Mucosa of descending colon (tissue), 3 donors: ENCODE measurements around the gene SOX12. TPM values are rescaled to one million over a fixed set of nuclear protein-coding genes. Genes with fewer than 3 reads are reported as not detected.

ENCODE experiments used
- ATAC-seq: fragments of 200-7000 bp; cut with Tn5 transposase; one replicate; pipeline ENCODE4 v1.9.1; 2020; ENCODE audit warnings: mild to moderate bottlenecking, moderate library complexity
- DNase-seq, 3 donors: peaks; one replicate each; pipeline ENCODE4 v3.0.0-alpha.2; 2020
- H3K36me3 ChIP-seq: fragments of 200-600 bp; one replicate; pipeline ENCODE4 v1.8.0; 2021; ENCODE audit warnings: low read depth, mild to moderate bottlenecking
- H3K4me1 ChIP-seq: fragments of 200-600 bp; one replicate; pipeline ENCODE4 v1.8.0; 2021; ENCODE audit warnings: low read depth, mild to moderate bottlenecking
- H3K4me3 ChIP-seq: fragments of 200-600 bp; one replicate; pipeline ENCODE4 v1.8.0; 2021; ENCODE audit warnings: mild to moderate bottlenecking
- H3K9me3 ChIP-seq: fragments of 200-600 bp; one replicate; pipeline ENCODE4 v1.8.0; 2021; ENCODE audit warnings: mild to moderate bottlenecking
- CTCF ChIP-seq: fragments of 200-600 bp; IDR thresholded peaks from one replicate; pipeline ENCODE4 v1.8.0; 2022; ENCODE audit warnings: antibody characterized with exemption, mild to moderate bottlenecking
- intact Hi-C, 2 donors: fragments of 100-400 bp; cut with DNase I in 1 of 2; cut with micrococcal nuclease in 1 of 2; formaldehyde crosslinking; loops; one replicate each; pipeline versions ENCODE4 v1.11.0 to v1.11.1; 2022; cut with DNase I, micrococcal nuclease
- total RNA-seq, 3 donors: library from RNA; stranded (reverse); fragmentation: NEBNext Ultra II Directional in 2 of 3; extraction: Animal tissue kit (Norgen Biotek cat#: 25700) in 2 of 3; gene quantifications; one replicate each; pipeline versions ENCODE4 v1.2.1 to v1.2.4, GENCODE V29; 2021 to 2023
- donor health status: DM: no; HTN: no; CAD: no; lungs with moderate emphysema.
- donor health status: DM: no; HTN: no; CAD: no.
- donor health status: DM: no; HTN: yes; CAD: no.

Gene SOX12
- total RNA-seq, 3 donors from 2014 or later = 3.9 to 24.0 (median 4.5) TPM

- Histone ChIP-seq H3K4me1 (peaks cover 5% of the 10 kb centered on the region), H3K36me3 (no peaks in the 10 kb centered on the region), H3K4me3 (no peak overlapping the region), H3K9me3 (no peaks in the 10 kb centered on the region)
- intact Hi-C loops = loop anchor here in 1 of 2 donors (10.0 kb wide), 1 partner anchor 286 kb away; no protein-coding TSS in a partner anchor
- ATAC-seq (no peak), DNase-seq (no peak)
- TF ChIP-seq CTCF = no peak
These were observed 33.7 kb downstream of the SOX12 start for GRCh38 chr20:358891-359555.

GRCh38 chr20:361561-361960, 36.2 kb downstream of the SOX12 start:
- Histone ChIP-seq H3K9me3 (no peaks in the 10 kb centered on the region), H3K4me3 (no peak overlapping the region), H3K36me3 (no peaks in the 10 kb centered on the region), H3K4me1 (no peaks in the 10 kb centered on the region)
- ATAC-seq = no peak
- TF ChIP-seq CTCF = no peak
- no peak for DNase-seq
- intact Hi-C loops = no loop called here

GRCh38 chr20:362271-363254, 37.2 kb downstream of the SOX12 start:
- intact Hi-C loops = no loop called here
- no peaks in the 10 kb centered on the region for H3K9me3 ChIP-seq
- no peaks in the 10 kb centered on the region for H3K36me3 ChIP-seq
- TF ChIP-seq CTCF = peak; percentile 45
- DNase-seq (peak; percentile 82 to 87 (median 82)), ATAC-seq (peak; percentile 96)
- no peak overlapping the region for H3K4me3 ChIP-seq
- no peaks in the 10 kb centered on the region for H3K4me1 ChIP-seq

- Histone ChIP-seq H3K9me3 (no peaks in the 10 kb centered on the region), H3K4me3 (no peak overlapping the region), H3K36me3 (no peaks in the 10 kb centered on the region), H3K4me1 (no peaks in the 10 kb centered on the region)
- no peak for DNase-seq
- TF ChIP-seq CTCF = no peak
- intact Hi-C loops = no loop called here
- ATAC-seq = no peak
These were observed 38.1 kb downstream of the SOX12 start for GRCh38 chr20:363319-364078.
